Sigmoid colon (tissue), 4 donors: ENCODE measurements around the gene GPR17.
A peak's percentile ranks its signal among the peaks of the same experiment; 100 is the strongest.

Experiments used
- POLR2A ChIP-seq, 2 donors: fragments of 450-650 bp; IDR thresholded peaks; one replicate each; pipeline ENCODE4 v1.6.1; 2016; ENCODE audit warnings: antibody characterized with exemption in 2 of 2, mild to moderate bottlenecking in 2 of 2, moderate library complexity in 2 of 2
- POLR2AphosphoS5 ChIP-seq, 4 donors: sonication (generic); formaldehyde crosslinking; IDR thresholded peaks; one replicate each; pipeline ENCODE4 v1.6.1; 2017; ENCODE audit warnings: antibody characterized with exemption in 4 of 4
- TF ChIP-seq, protein P1 (sequence below), 4 experiments: fragments of 450-650 bp in 3 of 4; fragments of 200-600 bp in 1 of 4; IDR thresholded peaks; one replicate each; pipeline ENCODE4 v1.5.1; 2016 to 2019; ENCODE audit warnings: antibody characterized with exemption in 4 of 4, mild to moderate bottlenecking in 3 of 4, moderate library complexity in 2 of 4

DNA sequence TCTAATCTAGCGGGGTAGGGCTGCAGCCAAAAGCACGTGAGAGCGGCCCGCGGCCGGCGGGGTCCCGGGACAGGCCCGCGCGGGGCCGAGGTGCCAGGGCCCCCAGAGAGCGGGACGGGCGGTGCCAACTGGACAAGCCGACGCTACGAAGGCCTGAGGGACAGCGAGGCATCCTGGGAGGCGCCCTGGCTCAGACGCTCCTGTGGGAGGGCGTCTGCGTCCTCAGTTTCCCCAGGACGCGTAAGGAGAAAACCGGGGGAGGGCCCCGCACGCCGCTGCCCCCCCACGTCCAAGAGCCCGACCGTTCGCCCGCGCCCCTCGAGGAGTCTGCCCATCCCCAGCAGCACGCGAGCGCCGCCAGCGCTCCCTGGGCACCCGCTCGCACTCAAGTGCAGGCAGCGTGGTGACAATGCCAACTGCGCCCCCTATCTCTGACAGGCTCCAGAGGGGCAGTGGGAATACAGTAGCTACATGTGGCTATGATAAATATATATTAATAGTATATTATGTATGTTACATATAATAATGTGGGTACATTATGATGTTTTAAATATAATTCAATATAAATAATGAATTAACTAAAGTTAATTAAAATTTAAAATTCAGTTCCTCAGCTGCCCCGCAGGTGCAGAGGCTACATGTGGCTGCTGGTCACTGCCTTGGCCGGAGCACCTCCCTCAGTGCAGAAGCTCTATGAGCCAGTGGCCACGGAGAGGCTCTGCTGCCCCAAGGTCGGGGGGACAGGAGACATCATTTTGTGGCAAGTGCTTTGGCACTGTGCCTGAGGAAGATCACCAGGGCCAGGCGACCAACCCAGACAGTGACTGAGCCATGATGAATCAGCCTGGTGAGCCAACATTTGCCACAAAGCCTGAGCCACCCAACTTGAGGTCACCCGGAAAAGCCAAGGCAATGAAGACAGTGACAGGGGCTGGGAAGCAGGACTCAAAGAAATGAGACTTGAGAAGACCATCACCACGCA is 49.8 kb downstream of the GPR17 start:
- TF ChIP-seq POLR2A (IDR thresholded peaks at IDR 0.05) (no peak), POLR2AphosphoS5 (IDR thresholded peaks at IDR 0.05) (peak in 3 of 4 donors; percentile 32 to 51 (median 49))
- TF ChIP-seq, protein P1, sequence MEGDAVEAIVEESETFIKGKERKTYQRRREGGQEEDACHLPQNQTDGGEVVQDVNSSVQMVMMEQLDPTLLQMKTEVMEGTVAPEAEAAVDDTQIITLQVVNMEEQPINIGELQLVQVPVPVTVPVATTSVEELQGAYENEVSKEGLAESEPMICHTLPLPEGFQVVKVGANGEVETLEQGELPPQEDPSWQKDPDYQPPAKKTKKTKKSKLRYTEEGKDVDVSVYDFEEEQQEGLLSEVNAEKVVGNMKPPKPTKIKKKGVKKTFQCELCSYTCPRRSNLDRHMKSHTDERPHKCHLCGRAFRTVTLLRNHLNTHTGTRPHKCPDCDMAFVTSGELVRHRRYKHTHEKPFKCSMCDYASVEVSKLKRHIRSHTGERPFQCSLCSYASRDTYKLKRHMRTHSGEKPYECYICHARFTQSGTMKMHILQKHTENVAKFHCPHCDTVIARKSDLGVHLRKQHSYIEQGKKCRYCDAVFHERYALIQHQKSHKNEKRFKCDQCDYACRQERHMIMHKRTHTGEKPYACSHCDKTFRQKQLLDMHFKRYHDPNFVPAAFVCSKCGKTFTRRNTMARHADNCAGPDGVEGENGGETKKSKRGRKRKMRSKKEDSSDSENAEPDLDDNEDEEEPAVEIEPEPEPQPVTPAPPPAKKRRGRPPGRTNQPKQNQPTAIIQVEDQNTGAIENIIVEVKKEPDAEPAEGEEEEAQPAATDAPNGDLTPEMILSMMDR (IDR thresholded peaks at IDR 0.05), result peak; percentile 36 to 70 (median 48)
